ENCODE data around the gene SLC25A24.

GRCh38 chr1:108100148-108100547 is 100.0 kb downstream of the SLC25A24 start:
- TF ChIP-seq EZH2 (IDR thresholded peaks at IDR 0.05): no peak
- TF ChIP-seq, protein P1, sequence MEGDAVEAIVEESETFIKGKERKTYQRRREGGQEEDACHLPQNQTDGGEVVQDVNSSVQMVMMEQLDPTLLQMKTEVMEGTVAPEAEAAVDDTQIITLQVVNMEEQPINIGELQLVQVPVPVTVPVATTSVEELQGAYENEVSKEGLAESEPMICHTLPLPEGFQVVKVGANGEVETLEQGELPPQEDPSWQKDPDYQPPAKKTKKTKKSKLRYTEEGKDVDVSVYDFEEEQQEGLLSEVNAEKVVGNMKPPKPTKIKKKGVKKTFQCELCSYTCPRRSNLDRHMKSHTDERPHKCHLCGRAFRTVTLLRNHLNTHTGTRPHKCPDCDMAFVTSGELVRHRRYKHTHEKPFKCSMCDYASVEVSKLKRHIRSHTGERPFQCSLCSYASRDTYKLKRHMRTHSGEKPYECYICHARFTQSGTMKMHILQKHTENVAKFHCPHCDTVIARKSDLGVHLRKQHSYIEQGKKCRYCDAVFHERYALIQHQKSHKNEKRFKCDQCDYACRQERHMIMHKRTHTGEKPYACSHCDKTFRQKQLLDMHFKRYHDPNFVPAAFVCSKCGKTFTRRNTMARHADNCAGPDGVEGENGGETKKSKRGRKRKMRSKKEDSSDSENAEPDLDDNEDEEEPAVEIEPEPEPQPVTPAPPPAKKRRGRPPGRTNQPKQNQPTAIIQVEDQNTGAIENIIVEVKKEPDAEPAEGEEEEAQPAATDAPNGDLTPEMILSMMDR (IDR thresholded peaks at IDR 0.05 in 2 of 3, conservative IDR thresholded peaks at IDR 0.05 in 1 of 3; ENCODE audit: borderline replicate concordance in 1 of 3, insufficient read depth in 1 of 3, low read depth in 2 of 3, low read length in 2 of 3): no peak
- no peak for TF ChIP-seq ELF1 (IDR thresholded peaks at IDR 0.05; ENCODE audit: borderline replicate concordance, low read depth)
- no peak for TF ChIP-seq EGR1 (IDR thresholded peaks at IDR 0.05; ENCODE audit: low read depth)
- no peak for TF ChIP-seq CEBPB (IDR thresholded peaks at IDR 0.05; ENCODE audit: low read depth)
- no peak for TF ChIP-seq EZH2phosphoT487 (IDR thresholded peaks at IDR 0.05; ENCODE audit: borderline replicate concordance)
- no peak for TF ChIP-seq POLR2A (IDR thresholded peaks at IDR 0.05; ENCODE audit: borderline replicate concordance, extremely low read depth, insufficient read depth, insufficient read length)
- TF ChIP-seq ZFX (IDR thresholded peaks at IDR 0.05): no peak
- TF ChIP-seq, protein P2, sequence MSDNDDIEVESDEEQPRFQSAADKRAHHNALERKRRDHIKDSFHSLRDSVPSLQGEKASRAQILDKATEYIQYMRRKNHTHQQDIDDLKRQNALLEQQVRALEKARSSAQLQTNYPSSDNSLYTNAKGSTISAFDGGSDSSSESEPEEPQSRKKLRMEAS (IDR thresholded peaks at IDR 0.05): no peak
- no peak for TF ChIP-seq RAD21 (IDR thresholded peaks at IDR 0.05; ENCODE audit: low read depth)
- TF ChIP-seq SIN3A (IDR thresholded peaks at IDR 0.05; ENCODE audit: low read depth): no peak
- no peak for TF ChIP-seq FOSL1 (IDR thresholded peaks at IDR 0.05; ENCODE audit: low read depth)
